GM12864 (cell line): ENCODE data around the gene CD300A.
"Not testable (repeated sequence)": the region's sequence is repeated elsewhere in the genome, so short reads cannot be mapped to it uniquely, and the experiment has no call there.

Source experiments
- DNase-seq: peaks from one replicate; pipeline ENCODE4 v3.0.0-alpha.2; 2011; ENCODE audit warnings: low read depth
- H3K4me3 ChIP-seq: 2 replicates; pipeline ENCODE4 v1.5.1; 2011; ENCODE audit warnings: mild to moderate bottlenecking, low read depth, low read length, control low read depth
- CTCF ChIP-seq: IDR thresholded peaks from 2 replicates; pipeline ENCODE4 v1.5.1; 2011; ENCODE audit warnings: low read depth, mild to moderate bottlenecking, moderate library complexity, low read length, control low read depth, inconsistent platforms; ENCODE audit errors: missing control alignments

CD300A gene

GRCh38 chr17:74480290-74480689 lies 13.9 kb downstream of the CD300A start:
- H3K4me3 ChIP-seq = no peak overlapping the region
- TF ChIP-seq CTCF = no peak
- DNase-seq = no peak

GRCh38 chr17:74481621-74482020 lies 15.2 kb downstream of the CD300A start:
- TF ChIP-seq CTCF = no peak
- no peak overlapping the region for H3K4me3 ChIP-seq
- DNase-seq = no peak

GRCh38 chr17:74484066-74484465 lies 17.6 kb downstream of the CD300A start:
- H3K4me3 ChIP-seq = no peak overlapping the region
- no peak for TF ChIP-seq CTCF
- no peak for DNase-seq

GRCh38 chr17:74485022-74485743 lies 18.7 kb downstream of the CD300A start:
- H3K4me3 ChIP-seq = no peak overlapping the region
- TF ChIP-seq CTCF = no peak
- DNase-seq = no peak

- no peak for TF ChIP-seq CTCF
- no peak for DNase-seq
- H3K4me3 ChIP-seq = no peak overlapping the region
These were observed 19.4 kb downstream of the CD300A start for GRCh38 chr17:74485841-74486240.

GRCh38 chr17:74488276-74488675 lies 21.8 kb downstream of the CD300A start:
- DNase-seq, H3K4me3 ChIP-seq: not testable (repeated sequence)

- DNase-seq = no peak
- TF ChIP-seq CTCF = no peak
- H3K4me3 ChIP-seq = no peak overlapping the region
These were observed 24.3 kb downstream of the CD300A start for GRCh38 chr17:74490716-74491115.
